OCI-LY7 (cell line): ENCODE results near the gene ABHD18. TPM values are rescaled to one million over a fixed set of nuclear protein-coding genes. Genes with fewer than 3 reads are reported as not detected.
"Not testable (repeated sequence)": the region's sequence is repeated elsewhere in the genome, so short reads cannot be mapped to it uniquely, and the experiment has no call there.

ENCODE experiments used
- BruUV-seq: library from RNA; stranded (reverse); fragments of 400-500 nt; replicated peaks from 2 replicates; lab custom pipeline; 2021; lab: Mats Ljungman, UMichigan
- CTCF ChIA-PET: fragments of 300-600 bp; sonication (Branson Sonifier 250); formaldehyde crosslinking; loops from one replicate; lab custom pipeline; 2022; ENCODE audit warnings: antibody characterized with exemption; ENCODE audit not compliant: unreplicated experiment; lab: Charles Lee
- POLR2A ChIA-PET: fragments of 300-600 bp; sonication (Branson Sonifier 250); formaldehyde crosslinking; loops from one replicate; lab custom pipeline; 2022; ENCODE audit warnings: antibody characterized with exemption; lab: Charles Lee
- DNase-seq: peaks from one replicate; pipeline ENCODE4 v3.0.0-alpha.2; 2015; ENCODE audit warnings: low spot score
- H2AFZ ChIP-seq: fragments of 200-600 bp; sonication (generic), shearing (Covaris generic); 2 replicates; pipeline ENCODE4 v1.6.1; 2014; ENCODE audit warnings: mild to moderate bottlenecking, antibody characterized with exemption, low read length, moderate library complexity
- H3K27ac ChIP-seq: fragments of 200-600 bp; sonication (generic); 2 replicates; pipeline ENCODE4 v1.5.1; 2014; ENCODE audit warnings: mixed run types, low read depth, mild to moderate bottlenecking, moderate library complexity, low read length, inconsistent platforms; ENCODE audit not compliant: poor library complexity, severe bottlenecking
- H3K36me3 ChIP-seq: fragments of 200-600 bp; sonication (generic); 2 replicates; pipeline ENCODE4 v1.6.1; 2014; ENCODE audit warnings: mild to moderate bottlenecking, antibody characterized with exemption, low read length, moderate library complexity, mixed read lengths; ENCODE audit not compliant: insufficient read depth
- H3K4me1 ChIP-seq: fragments of 200-600 bp; sonication (generic); 2 replicates; pipeline ENCODE4 v1.5.1; 2014; ENCODE audit warnings: mild to moderate bottlenecking, low read length; ENCODE audit not compliant: insufficient read depth, poor library complexity, severe bottlenecking
- H3K4me2 ChIP-seq: fragments of 200-600 bp; sonication (generic); 2 replicates; pipeline ENCODE4 v1.6.1; 2014; ENCODE audit warnings: mild to moderate bottlenecking, low read length
- H3K4me3 ChIP-seq: fragments of 200-600 bp; sonication (generic); 2 replicates; pipeline ENCODE4 v1.5.1; 2014; ENCODE audit warnings: mild to moderate bottlenecking, low read depth, low read length; ENCODE audit not compliant: poor library complexity, severe bottlenecking
- H3K79me2 ChIP-seq: fragments of 200-600 bp; sonication (generic); 2 replicates; pipeline ENCODE4 v1.6.1; 2016; ENCODE audit warnings: low read depth, mild to moderate bottlenecking, low read length, moderate library complexity, mixed read lengths; ENCODE audit not compliant: insufficient read depth
- H3K9me2 ChIP-seq: fragments of 200-600 bp; sonication (generic); 2 replicates; pipeline ENCODE4 v1.6.1; 2016; ENCODE audit warnings: mild to moderate bottlenecking, low read length, mixed read lengths; ENCODE audit not compliant: insufficient read depth
- H3K9me3 ChIP-seq: fragments of 200-600 bp; sonication (generic); 2 replicates; pipeline ENCODE4 v1.6.1; 2014; ENCODE audit warnings: mild to moderate bottlenecking, mixed run types, low read length, mixed read lengths
- H4K20me1 ChIP-seq: fragments of 200-600 bp; sonication (generic); 2 replicates; pipeline ENCODE4 v1.6.1; 2014; ENCODE audit warnings: mild to moderate bottlenecking, antibody characterized with exemption, low read length, moderate library complexity, mixed read lengths; ENCODE audit not compliant: insufficient read depth
- CTCF ChIP-seq: fragments of 200-600 bp; sonication (generic); conservative IDR thresholded peaks from 2 replicates; pipeline ENCODE4 v1.5.1; 2014; ENCODE audit warnings: mild to moderate bottlenecking, antibody characterized with exemption, low read length, moderate library complexity, mixed read lengths
- EZH2phosphoT487 ChIP-seq: fragments of 200-600 bp; sonication (generic); IDR thresholded peaks from 2 replicates; pipeline ENCODE4 v1.6.1; 2018; ENCODE audit warnings: low read depth, borderline replicate concordance, mild to moderate bottlenecking, mixed run types, antibody characterized with exemption, low read length, moderate library complexity, mixed read lengths
- intact Hi-C: fragments of 100-400 bp; cut with micrococcal nuclease; formaldehyde crosslinking; loops from one replicate; pipeline ENCODE4 v1.10.0; 2022; ENCODE audit not compliant: unreplicated experiment
- total RNA-seq, 2 experiments: library from RNA; depleted of rRNA in 1 of 2; stranded (reverse); fragments of >200 nt in 1 of 2; shearing (Covaris generic) in 1 of 2; gene quantifications; 2 replicates each; pipeline ENCODE4 v1.2.3, GENCODE V29; 2014 to 2022

ABHD18 gene
- total RNA-seq, 2 experiments from 2014 or later: 10.4 to 12.7 TPM

DNA sequence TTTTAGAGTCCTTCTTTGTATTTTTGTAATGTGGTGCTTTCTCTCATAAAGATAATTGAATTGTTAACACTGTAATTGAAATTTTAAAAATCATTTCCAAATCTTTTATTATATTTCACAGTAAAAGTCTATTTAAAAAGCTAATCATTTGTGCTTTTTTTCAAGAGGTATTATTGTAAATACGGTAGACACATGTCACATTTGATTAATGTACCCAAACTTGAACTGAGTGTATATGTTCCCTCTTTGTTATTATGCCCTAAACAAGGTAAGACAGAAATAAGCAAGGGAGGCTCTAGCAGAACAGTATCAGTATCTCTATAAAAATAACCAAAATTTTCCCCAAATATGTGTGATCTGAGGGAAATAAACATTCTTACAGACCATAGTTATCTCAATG is 74.4 kb downstream of the ABHD18 start:
- ChIA-PET POLR2A (interaction anchor here (0.9 kb wide), 1 partner anchor 10 kb away, joined by 3 read pairs; no protein-coding TSS in a partner anchor), CTCF (no interaction called here)
- intact Hi-C loops: no loop called here
- no peaks in the 10 kb centered on the region for H3K79me2 ChIP-seq
- DNase-seq: no peak
- H2AFZ ChIP-seq: no peak overlapping the region
- no TSS peak for BruUV-seq
- H3K4me2 ChIP-seq: no peak overlapping the region
- H3K36me3 ChIP-seq: no peaks in the 10 kb centered on the region
- H3K9me3 ChIP-seq: no peaks in the 10 kb centered on the region
- H3K4me3 ChIP-seq: no peak overlapping the region
- no peaks in the 10 kb centered on the region for H3K9me2 ChIP-seq
- no peaks in the 10 kb centered on the region for H3K4me1 ChIP-seq
- H4K20me1 ChIP-seq: no peaks in the 10 kb centered on the region
- TF ChIP-seq CTCF (no peak), EZH2phosphoT487 (no peak)
- no peak overlapping the region for H3K27ac ChIP-seq

GRCh38 chr4:128047019-128047418 is 81.8 kb downstream of the ABHD18 start:
- CTCF ChIA-PET: interaction anchor here (0.8 kb wide), 1 partner anchor 102 kb away, joined by 4 read pairs; no protein-coding TSS in a partner anchor
- H3K36me3 ChIP-seq, DNase-seq, H2AFZ ChIP-seq, BruUV-seq, H3K4me1 ChIP-seq, POLR2A ChIA-PET, intact Hi-C loops, H4K20me1 ChIP-seq, H3K9me2 ChIP-seq, H3K4me2 ChIP-seq, H3K27ac ChIP-seq, H3K9me3 ChIP-seq, H3K4me3 ChIP-seq, H3K79me2 ChIP-seq: not testable (repeated sequence)

GRCh38 chr4:128047514-128047913 is 82.3 kb downstream of the ABHD18 start:
- H3K4me1 ChIP-seq, POLR2A ChIA-PET, intact Hi-C loops, BruUV-seq, DNase-seq, H3K4me3 ChIP-seq, H3K9me2 ChIP-seq, H3K27ac ChIP-seq, H4K20me1 ChIP-seq, H3K9me3 ChIP-seq, H2AFZ ChIP-seq, H3K36me3 ChIP-seq, H3K4me2 ChIP-seq, CTCF ChIA-PET, H3K79me2 ChIP-seq: not testable (repeated sequence)

DNA sequence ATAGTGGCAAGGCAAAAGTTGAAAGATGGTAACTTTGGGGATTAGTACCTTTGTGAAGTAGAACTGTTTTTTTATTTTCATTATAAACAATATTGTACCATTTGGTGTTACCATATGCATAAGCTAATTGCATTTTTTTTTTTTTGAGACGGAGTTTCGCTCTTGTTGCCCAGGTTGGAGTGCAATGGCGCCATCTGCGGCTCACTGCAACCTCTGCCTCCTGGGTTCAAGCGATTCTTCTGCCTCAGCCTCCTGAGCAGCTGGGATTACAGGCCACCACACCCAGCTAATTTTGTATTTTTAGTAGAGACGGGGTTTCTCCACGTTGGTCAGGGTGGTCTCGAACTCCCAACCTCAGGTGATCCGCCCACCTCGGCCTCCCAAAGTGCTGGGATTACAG is 86.0 kb downstream of the ABHD18 start:
- H3K27ac ChIP-seq, BruUV-seq, H3K4me2 ChIP-seq, H3K4me3 ChIP-seq, H3K79me2 ChIP-seq, H3K4me1 ChIP-seq, H3K9me2 ChIP-seq, H4K20me1 ChIP-seq, H3K36me3 ChIP-seq, H2AFZ ChIP-seq, H3K9me3 ChIP-seq: not testable (repeated sequence)
- intact Hi-C loops: loop anchor here (10.0 kb wide), 1 partner anchor 446 kb away; no protein-coding TSS in a partner anchor
- ChIA-PET POLR2A (interaction anchor here (0.6 to 0.8 kb wide), 3 partner anchors 45 to 201 kb away, joined by 3 to 5 read pairs (median 3); no protein-coding TSS in a partner anchor), CTCF (interaction anchor here (0.5 to 0.8 kb wide), 2 partner anchors 9 to 455 kb away, joined by 3 to 5 read pairs; no protein-coding TSS in a partner anchor)
- peak; percentile 26 for DNase-seq
- TF ChIP-seq CTCF: peak; percentile 67

DNA sequence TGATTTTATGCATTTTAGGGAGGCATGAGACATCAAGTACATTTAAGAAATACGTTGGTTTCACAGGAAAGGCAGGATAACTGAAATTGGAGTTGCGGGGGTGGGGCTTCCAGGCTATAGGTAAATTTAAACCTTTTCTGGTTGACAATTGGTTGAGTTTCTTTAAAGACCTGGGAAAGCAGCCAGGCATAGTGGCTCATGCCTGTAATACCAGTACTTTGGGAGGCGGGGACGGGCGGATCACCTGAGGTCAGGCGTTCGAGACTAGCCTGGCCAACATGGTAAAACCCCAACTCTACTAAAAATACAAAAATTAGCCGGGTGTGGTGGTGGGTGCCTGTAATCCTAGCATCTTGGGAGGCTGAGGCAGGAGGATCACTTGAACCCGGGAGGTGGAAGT is 89.7 kb downstream of the ABHD18 start:
- DNase-seq, CTCF ChIA-PET, POLR2A ChIA-PET, H3K4me3 ChIP-seq, H3K4me1 ChIP-seq, H3K4me2 ChIP-seq, H4K20me1 ChIP-seq, H3K9me3 ChIP-seq, H3K79me2 ChIP-seq, H3K36me3 ChIP-seq, H3K27ac ChIP-seq, BruUV-seq, H3K9me2 ChIP-seq, H2AFZ ChIP-seq: not testable (repeated sequence)
- intact Hi-C loops: loop anchor here (10.0 kb wide), 1 partner anchor 450 kb away; no protein-coding TSS in a partner anchor
